ENCODE results near the gene KRT222.

The KRT222 gene

DNA sequence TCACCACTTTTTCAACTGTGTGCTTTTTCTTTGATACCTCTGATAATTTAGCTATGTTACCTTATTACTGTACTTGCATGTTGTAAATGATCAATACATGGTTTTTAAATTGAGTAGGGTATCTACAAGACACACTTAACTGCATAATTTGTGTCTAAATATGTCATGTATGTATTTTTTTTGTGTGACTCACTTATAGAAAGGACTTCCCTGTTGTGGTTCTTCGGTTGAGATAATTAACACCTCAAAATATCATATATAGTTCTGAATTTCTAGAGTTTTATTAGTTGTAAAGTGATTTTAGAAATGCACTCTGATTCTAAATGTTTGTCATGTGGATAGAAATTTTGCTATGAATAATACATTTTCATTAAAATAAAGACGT, 14.5 kb upstream of the KRT222 start:
- Mint-ChIP-seq H3K27me3 (peaks cover 13% of the 10 kb centered on the region), H3K9me3 (ENCODE audit: low read depth) (no peaks in the 10 kb centered on the region), H3K4me1 (ENCODE audit: low read depth) (peaks cover 5% of the 10 kb centered on the region), H3K4me3 (no peak overlapping the region), H3K36me3 (no peaks in the 10 kb centered on the region), H3K27ac (no peak overlapping the region)

DNA sequence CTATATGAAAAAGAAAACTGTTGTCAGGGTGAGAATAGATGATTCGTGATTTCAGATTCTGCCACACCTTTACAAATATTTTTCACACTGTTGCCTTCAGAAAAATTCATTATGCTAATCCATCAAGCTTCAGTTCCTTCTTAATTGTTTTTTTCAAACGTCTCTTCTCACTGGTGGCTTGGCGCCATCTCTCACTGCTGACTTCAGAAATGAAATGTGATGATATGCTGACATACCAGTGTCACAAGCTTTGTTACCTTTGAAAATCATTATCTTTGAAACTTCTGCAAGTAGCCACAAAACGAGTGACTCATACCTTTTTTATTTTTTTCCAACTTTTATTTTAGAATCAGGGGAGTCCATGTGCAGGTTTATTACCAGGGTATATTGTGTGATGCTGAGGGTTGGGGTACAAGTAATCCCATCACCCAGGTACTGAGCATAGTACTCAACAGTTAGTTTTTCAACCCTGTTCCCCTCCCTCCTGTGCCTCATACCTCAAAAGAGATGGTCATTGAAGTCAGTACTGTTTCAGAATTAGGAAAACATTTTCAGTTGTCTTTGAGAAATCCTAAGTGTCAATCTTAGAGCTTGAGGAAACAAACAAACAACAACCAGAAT, 14.0 kb upstream of the KRT222 start:
- Mint-ChIP-seq H3K36me3 (no peaks in the 10 kb centered on the region), H3K4me1 (ENCODE audit: low read depth) (peaks cover 5% of the 10 kb centered on the region), H3K9me3 (ENCODE audit: low read depth) (no peaks in the 10 kb centered on the region), H3K27me3 (peaks cover 13% of the 10 kb centered on the region), H3K4me3 (no peak overlapping the region), H3K27ac (no peak overlapping the region)

DNA sequence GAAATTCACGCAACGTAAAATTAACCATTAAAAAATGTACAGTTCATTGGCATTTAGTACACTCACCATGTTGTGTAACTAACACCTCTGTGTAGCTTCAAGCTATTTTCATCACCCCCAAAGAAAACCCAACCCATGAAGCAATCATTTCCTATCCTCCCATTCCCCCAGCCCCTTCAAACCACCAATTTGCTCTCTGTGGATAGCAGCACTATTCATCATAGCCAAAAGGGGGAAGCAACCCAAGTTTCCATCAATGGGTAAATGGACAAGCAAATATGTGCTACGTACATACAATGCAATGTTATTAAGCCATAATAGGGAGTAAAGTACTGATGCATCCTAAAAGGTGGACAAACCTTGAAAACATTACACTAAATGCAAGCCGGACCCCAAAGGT, 10.9 kb upstream of the KRT222 start:
- peaks cover 10% of the 10 kb centered on the region for H3K27me3 Mint-ChIP-seq
- H3K4me1 Mint-ChIP-seq (ENCODE audit: low read depth), result peaks cover 5% of the 10 kb centered on the region

DNA sequence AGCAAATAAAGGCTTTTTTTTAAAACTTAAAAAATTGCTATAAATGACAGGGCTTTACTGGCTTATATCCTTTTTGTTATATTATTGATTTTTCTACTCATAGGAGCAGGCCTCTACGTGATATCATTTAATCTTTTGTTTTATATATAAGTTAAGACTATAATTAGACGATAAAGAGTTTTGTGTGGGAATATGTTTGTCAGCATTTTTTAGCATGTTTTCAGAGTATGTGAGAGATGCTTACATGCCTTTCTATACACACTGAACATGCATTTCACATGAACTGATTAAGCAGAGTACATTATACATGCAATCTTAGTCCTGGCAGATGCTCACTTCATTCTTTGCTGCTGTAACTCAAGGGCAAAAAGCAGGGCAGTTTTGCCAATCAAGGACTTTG, 7.7 kb upstream of the KRT222 start:
- Mint-ChIP-seq H3K4me1 (ENCODE audit: low read depth) (no peaks in the 10 kb centered on the region), H3K4me3 (no peak overlapping the region), H3K27me3 (peaks cover 9% of the 10 kb centered on the region), H3K9me3 (ENCODE audit: low read depth) (no peaks in the 10 kb centered on the region), H3K36me3 (peaks cover 3% of the 10 kb centered on the region), H3K27ac (no peak overlapping the region)

More for the DNA sequence above, 10.9 kb upstream of the KRT222 start:
- no peak overlapping the region for H3K4me3 Mint-ChIP-seq
- no peaks in the 10 kb centered on the region for H3K9me3 Mint-ChIP-seq (ENCODE audit: low read depth)
- no peaks in the 10 kb centered on the region for H3K36me3 Mint-ChIP-seq
- H3K27ac Mint-ChIP-seq, result no peak overlapping the region

DNA sequence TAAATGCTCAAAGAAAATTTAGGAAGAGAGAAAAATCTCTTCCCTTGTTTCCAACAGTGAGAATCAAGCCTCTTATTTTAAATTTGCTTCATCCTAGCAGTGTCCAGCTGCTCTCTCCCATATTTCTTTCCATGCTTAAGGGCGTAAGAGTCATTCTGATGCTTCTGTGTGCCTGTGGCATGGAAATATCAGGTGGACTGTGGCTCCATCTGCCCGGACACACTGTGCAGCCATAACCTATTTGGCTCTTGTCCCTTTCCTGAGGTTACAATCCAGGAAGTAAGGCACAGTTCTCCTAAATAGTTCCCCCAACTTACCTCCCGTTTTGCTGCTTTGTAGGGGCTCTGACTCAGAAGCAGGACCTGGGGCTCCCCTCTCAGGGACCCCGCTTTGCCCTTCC, 6.3 kb upstream of the KRT222 start:
- Mint-ChIP-seq H3K27ac (no peak overlapping the region), H3K4me1 (ENCODE audit: low read depth) (no peaks in the 10 kb centered on the region), H3K9me3 (ENCODE audit: low read depth) (no peaks in the 10 kb centered on the region), H3K4me3 (no peak overlapping the region), H3K36me3 (peaks cover 3% of the 10 kb centered on the region), H3K27me3 (peaks cover 4% of the 10 kb centered on the region)

DNA sequence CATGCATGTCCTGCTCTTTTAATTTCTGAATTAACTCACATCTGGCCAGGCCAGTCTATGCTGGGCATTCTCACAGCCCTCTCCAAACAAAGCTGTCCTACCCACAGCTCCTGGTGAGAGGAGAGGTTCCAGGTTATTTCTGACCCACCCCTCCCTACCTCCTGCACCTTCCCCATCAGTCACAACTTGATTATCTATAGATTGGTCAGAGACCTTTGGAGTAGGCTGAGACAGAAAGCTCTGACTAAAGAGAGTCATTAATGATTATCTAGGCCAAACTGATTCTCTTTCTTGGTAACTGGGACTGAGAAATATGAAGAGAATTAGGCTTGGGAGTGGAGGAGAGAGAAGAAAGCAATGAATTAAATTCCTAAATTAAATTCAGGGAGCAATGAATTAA, 1.4 kb upstream of the KRT222 start:
- Mint-ChIP-seq H3K36me3 (peaks cover 5% of the 10 kb centered on the region), H3K27ac (no peak overlapping the region), H3K27me3 (peaks cover 8% of the 10 kb centered on the region)

DNA sequence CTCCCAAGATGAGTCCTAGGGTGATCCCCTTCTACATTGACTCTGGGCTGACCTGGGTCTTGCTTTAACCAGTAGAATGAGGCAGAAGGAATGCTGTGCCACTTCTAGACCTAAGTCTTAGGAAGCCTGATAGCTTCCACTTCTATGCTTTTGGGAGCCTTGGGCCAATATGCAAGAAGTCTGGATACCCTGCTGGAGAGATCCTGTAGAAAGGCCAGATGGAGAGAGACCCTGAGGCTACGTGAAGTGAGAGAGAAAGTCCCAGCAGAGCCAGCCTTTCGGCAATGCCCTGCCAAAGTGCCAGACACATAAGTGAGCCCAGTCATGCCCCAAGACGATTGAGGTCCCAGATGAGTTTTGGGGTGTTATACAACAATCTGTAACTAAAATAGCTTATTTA, 1.7 kb downstream of the KRT222 start:
- Mint-ChIP-seq H3K4me1 (ENCODE audit: low read depth) (peaks cover 12% of the 10 kb centered on the region), H3K27me3 (peaks cover 13% of the 10 kb centered on the region), H3K36me3 (peaks cover 2% of the 10 kb centered on the region), H3K27ac (no peak overlapping the region), H3K4me3 (no peak overlapping the region), H3K9me3 (ENCODE audit: low read depth) (no peaks in the 10 kb centered on the region)

More for the DNA sequence above, 1.4 kb upstream of the KRT222 start:
- H3K4me1 Mint-ChIP-seq (ENCODE audit: low read depth), result peaks cover 6% of the 10 kb centered on the region
- no peak overlapping the region for H3K4me3 Mint-ChIP-seq
- H3K9me3 Mint-ChIP-seq (ENCODE audit: low read depth), result no peaks in the 10 kb centered on the region

DNA sequence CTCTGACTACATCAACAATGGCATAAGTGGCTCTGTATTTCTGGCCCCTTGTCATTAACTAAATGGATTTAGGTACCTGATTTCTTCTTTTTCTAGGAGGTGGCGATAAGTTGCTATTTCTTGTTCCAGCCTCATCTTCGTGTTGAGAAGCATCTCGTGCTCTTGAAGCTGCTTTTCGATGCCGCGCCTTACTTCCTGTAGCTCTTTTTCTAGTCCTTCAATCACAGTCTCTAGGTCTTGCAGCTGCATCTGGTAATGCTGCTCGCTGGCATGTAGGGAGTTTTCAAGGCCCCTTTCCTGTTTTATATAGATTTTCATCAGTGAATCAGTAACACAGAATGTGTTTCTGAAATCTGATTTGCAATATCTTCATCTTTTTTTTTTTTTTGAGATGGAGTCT, 5.1 kb downstream of the KRT222 start:
- Mint-ChIP-seq H3K27ac (no peak overlapping the region), H3K4me3 (no peak overlapping the region), H3K36me3 (peaks cover 2% of the 10 kb centered on the region), H3K27me3 (peaks cover 10% of the 10 kb centered on the region), H3K4me1 (ENCODE audit: low read depth) (peaks cover 9% of the 10 kb centered on the region), H3K9me3 (ENCODE audit: low read depth) (no peaks in the 10 kb centered on the region)

DNA sequence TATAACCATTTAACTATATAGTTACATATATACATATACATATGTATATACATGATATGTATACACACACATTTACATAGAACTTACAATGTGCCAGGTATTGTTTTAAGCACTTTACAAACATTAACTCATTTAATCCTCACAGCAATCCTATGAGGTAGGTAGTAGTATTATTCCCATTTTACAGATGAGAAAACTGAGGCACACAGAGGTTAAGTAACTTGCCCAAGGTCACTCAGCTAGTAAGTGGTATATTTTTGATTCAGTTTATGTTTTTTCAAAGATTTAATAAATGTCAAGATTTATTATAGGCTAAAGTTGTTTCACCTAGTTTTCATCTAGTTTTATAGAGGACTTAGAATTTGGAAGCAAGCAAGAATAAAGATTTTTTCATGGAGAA, 6.6 kb downstream of the KRT222 start:
- no peaks in the 10 kb centered on the region for H3K9me3 Mint-ChIP-seq (ENCODE audit: low read depth)
- peaks cover 6% of the 10 kb centered on the region for H3K27me3 Mint-ChIP-seq
- no peak overlapping the region for H3K27ac Mint-ChIP-seq
- no peaks in the 10 kb centered on the region for H3K36me3 Mint-ChIP-seq
- peaks cover 6% of the 10 kb centered on the region for H3K4me1 Mint-ChIP-seq (ENCODE audit: low read depth)
- H3K4me3 Mint-ChIP-seq, result no peak overlapping the region

DNA sequence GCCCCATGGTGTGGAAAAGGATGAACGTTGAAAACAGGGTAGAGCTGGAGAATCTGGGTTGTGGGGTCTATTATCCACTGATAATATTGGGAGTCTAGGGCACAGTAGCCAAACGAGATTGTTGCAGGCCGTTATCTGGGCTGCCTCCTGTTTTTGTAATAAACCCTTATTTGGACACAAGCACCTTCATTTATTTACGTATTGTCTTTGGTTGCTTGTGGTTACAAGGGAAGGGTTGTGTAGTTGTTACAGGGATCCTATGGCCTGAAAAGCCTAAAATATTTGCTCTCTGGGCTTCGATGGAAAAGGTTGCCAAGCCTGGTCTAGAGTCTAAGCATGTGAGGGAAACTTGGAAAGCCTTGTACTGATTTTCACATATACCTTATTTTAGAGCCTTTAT, 13.0 kb downstream of the KRT222 start:
- peaks cover 9% of the 10 kb centered on the region for H3K4me1 Mint-ChIP-seq (ENCODE audit: low read depth)
- H3K27me3 Mint-ChIP-seq, result no peaks in the 10 kb centered on the region
- no peaks in the 10 kb centered on the region for H3K9me3 Mint-ChIP-seq (ENCODE audit: low read depth)
- H3K36me3 Mint-ChIP-seq, result no peaks in the 10 kb centered on the region
- H3K27ac Mint-ChIP-seq, result no peak overlapping the region
- H3K4me3 Mint-ChIP-seq, result no peak overlapping the region

DNA sequence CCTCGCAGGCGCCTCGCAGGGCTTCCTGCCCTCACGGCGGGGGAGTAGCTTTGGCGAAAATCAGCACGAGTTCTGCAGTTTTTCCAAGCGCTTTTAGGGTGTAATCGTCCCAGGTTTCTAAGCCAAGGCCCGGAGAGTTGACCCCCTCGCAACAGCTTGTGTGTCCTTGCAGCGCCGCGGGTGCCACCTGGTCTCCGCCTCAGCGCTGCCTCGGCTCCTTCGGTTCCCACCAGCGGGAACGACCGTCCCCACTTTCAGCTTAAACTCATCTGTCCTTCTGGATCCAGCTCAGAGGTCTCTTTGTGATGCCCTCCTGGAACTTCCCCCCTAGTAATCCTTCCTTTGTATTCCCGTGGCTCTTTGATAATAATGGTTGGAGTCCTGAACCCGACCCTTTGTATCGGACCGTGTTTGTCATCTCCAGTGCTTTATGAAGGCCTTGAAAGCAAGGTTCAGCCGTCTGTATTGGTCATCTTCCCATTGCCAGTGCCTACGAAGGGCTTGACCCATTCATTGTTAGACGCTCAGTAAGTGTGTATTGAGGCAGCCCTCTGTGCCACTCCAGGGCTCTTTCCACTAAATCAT, 16.5 kb downstream of the KRT222 start:
- peak overlapping the region; percentile 99 for H3K27ac Mint-ChIP-seq
- peak overlapping the region; percentile 89 for H3K4me3 Mint-ChIP-seq
- peaks cover 39% of the 10 kb centered on the region for H3K4me1 Mint-ChIP-seq (ENCODE audit: low read depth)
- H3K9me3 Mint-ChIP-seq (ENCODE audit: low read depth), result no peaks in the 10 kb centered on the region
- H3K27me3 Mint-ChIP-seq, result no peaks in the 10 kb centered on the region
- H3K36me3 Mint-ChIP-seq, result peaks cover 8% of the 10 kb centered on the region

DNA sequence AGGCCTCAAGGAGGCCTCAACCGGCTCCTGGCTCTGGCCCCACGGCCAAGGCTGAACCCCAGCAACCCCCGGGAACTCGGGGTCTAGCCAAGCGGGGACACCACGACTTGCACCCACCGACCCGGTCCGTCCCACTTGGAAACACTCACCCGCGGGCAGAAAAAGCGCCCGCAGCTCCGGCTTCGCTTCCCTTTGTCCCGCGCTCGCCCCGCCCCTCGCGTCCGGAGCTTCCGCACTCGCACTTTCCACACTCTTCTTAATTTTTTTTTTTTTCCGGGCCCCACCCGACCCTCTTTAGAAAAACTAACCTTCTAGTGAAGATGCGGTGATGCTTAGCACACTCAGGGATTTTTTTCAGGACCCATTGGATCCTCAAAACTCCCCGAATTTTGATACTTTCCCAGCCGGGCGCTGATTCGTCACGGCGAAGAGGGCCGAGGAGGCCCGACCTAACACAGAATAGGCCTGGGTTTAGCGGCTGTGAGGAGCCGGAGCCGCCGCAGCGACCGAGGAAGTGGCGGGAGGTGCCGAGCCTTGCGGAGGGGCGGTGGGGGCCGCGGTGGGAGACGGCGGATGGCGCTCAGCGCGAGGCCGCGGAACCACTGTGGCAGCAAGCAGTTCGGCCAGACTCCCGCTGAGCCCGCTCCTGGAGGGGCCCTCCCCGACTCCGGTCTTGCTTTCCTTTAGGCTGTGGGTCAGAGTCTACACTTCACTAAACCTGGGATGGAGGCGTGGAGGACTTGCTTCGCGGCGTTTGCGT, 17.2 kb downstream of the KRT222 start, which contains the start of gene SMARCE1:
Gene SMARCE1 (minus strand): TSS at position 195 of the 760 bp plus-strand sequence. CDS start 2,016 bp downstream, outside the sequence.
- H3K27me3 Mint-ChIP-seq, result no peaks in the 10 kb centered on the region
- peak within 1 kb of the TSS; percentile 89 for H3K4me3 Mint-ChIP-seq
- no peaks in the 10 kb centered on the region for H3K9me3 Mint-ChIP-seq (ENCODE audit: low read depth)
- peaks cover 44% of the 10 kb centered on the region for H3K4me1 Mint-ChIP-seq (ENCODE audit: low read depth)
- H3K36me3 Mint-ChIP-seq, result peaks cover 8% of the 10 kb centered on the region
- peak within 1 kb of the TSS; percentile 99 for H3K27ac Mint-ChIP-seq

DNA sequence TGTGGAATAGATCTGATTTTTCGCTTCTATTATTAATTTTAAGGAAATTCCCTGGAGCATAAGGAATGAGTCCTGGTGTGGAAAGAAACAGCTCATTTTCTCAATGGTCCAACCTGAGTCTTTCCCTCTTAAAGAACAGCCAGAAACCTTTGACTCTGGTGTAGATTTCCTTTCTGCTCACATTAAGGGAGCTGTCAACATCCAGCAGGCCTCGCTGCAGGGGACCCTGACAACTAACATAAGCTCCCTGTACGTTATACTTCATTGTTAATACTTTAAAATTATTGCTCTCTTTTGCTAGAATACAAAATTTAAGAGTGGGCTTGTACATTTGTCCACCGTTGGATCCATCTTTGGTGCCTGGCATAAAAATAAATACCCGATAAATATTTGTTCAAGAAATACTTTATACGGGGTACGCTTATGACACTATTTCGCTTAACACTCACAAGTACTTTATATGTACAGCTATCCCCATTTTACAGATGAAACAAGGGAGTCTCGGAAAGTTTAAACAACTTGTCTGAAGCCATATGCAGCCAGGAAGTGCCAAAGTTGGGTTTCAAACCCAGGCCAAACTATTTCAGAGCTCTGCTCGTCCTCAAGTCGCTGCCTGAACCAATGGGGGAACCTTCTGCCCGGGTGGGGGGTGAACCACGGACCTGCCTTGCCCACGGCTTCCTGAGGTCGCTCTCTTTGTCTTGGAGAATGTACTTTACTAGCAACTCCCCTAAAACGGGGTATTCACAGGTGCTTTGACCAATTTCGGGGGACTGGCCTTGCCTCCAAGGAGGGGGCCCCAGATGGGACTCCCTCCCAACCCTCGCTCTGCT, 18.0 kb downstream of the KRT222 start:
- Mint-ChIP-seq H3K27me3 (no peaks in the 10 kb centered on the region), H3K4me1 (ENCODE audit: low read depth) (peaks cover 50% of the 10 kb centered on the region), H3K27ac (peak overlapping the region; percentile 99), H3K4me3 (peak overlapping the region; percentile 89), H3K9me3 (ENCODE audit: low read depth) (no peaks in the 10 kb centered on the region), H3K36me3 (peaks cover 10% of the 10 kb centered on the region)

DNA sequence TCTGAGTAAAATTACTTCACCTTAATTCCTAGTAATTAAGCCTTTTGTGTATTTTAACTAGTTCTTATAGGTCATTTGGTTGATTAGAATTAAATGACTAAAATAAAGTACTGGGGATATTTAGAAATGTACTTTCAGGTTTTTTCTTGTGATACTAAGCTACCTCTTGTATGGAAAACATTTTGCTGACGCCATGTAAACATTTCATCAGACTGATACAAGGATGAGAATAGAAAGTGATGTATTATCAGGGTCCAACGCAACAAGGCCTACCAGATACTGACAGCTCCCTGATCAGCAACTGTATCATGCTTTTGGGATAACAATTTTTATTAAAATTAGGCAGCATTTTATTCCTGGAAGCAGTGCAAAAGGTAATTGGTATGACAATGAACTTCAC, 19.0 kb downstream of the KRT222 start:
- H3K27ac Mint-ChIP-seq, result peak overlapping the region; percentile 41
- H3K4me1 Mint-ChIP-seq (ENCODE audit: low read depth), result peaks cover 56% of the 10 kb centered on the region
- H3K27me3 Mint-ChIP-seq, result no peaks in the 10 kb centered on the region
- peaks cover 13% of the 10 kb centered on the region for H3K36me3 Mint-ChIP-seq
- no peaks in the 10 kb centered on the region for H3K9me3 Mint-ChIP-seq (ENCODE audit: low read depth)
- peak overlapping the region; percentile 89 for H3K4me3 Mint-ChIP-seq

DNA sequence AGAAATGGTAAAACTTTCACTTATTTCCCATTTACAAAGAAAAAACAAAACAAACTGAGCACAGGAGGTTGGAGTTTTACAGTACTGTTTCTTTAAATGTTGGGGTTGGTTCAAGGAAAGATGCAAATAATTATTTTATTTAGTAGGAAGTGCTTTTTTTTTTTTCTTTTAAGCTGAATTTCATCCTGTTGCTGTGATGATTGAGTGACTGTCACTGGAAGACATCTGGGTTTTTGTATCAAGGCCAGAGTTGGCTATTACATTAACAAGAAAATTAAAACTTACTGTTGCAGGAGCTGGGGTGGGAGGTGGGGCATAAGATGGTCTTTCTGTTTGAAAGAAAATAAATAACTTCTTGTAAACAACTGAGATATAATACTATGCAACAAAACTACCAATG, 19.7 kb downstream of the KRT222 start:
- H3K27ac Mint-ChIP-seq, result peak overlapping the region; percentile 66

More for the DNA sequence above, 19.7 kb downstream of the KRT222 start:
- Mint-ChIP-seq H3K27me3 (no peaks in the 10 kb centered on the region), H3K9me3 (ENCODE audit: low read depth) (no peaks in the 10 kb centered on the region), H3K4me1 (ENCODE audit: low read depth) (peaks cover 62% of the 10 kb centered on the region), H3K4me3 (peak overlapping the region; percentile 64), H3K36me3 (peaks cover 13% of the 10 kb centered on the region)
